Measurements from ENCODE around the gene C22orf31.

- TF ChIP-seq CTCF (conservative IDR thresholded peaks at IDR 0.05; ENCODE audit: low read depth in 2 of 2) (no peak), EZH2phosphoT487 (IDR thresholded peaks at IDR 0.05; ENCODE audit: unreplicated experiment) (no peak), POLR2AphosphoS5 (IDR thresholded peaks at IDR 0.05; ENCODE audit: low read depth) (0 out of 2 replicates have a peak, but pooled peaks have one; percentile 21), ZNF331 (CRISPR knock-in tag; IDR thresholded peaks at IDR 0.05; ENCODE audit: low read depth) (no peak), EZH2 (IDR thresholded peaks at IDR 0.05; ENCODE audit: low read depth, unreplicated experiment) (no peak), STAT1 (IDR thresholded peaks at IDR 0.05; ENCODE audit: unreplicated experiment) (no peak)
- TF ChIP-seq, protein P1, sequence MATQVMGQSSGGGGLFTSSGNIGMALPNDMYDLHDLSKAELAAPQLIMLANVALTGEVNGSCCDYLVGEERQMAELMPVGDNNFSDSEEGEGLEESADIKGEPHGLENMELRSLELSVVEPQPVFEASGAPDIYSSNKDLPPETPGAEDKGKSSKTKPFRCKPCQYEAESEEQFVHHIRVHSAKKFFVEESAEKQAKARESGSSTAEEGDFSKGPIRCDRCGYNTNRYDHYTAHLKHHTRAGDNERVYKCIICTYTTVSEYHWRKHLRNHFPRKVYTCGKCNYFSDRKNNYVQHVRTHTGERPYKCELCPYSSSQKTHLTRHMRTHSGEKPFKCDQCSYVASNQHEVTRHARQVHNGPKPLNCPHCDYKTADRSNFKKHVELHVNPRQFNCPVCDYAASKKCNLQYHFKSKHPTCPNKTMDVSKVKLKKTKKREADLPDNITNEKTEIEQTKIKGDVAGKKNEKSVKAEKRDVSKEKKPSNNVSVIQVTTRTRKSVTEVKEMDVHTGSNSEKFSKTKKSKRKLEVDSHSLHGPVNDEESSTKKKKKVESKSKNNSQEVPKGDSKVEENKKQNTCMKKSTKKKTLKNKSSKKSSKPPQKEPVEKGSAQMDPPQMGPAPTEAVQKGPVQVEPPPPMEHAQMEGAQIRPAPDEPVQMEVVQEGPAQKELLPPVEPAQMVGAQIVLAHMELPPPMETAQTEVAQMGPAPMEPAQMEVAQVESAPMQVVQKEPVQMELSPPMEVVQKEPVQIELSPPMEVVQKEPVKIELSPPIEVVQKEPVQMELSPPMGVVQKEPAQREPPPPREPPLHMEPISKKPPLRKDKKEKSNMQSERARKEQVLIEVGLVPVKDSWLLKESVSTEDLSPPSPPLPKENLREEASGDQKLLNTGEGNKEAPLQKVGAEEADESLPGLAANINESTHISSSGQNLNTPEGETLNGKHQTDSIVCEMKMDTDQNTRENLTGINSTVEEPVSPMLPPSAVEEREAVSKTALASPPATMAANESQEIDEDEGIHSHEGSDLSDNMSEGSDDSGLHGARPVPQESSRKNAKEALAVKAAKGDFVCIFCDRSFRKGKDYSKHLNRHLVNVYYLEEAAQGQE (IDR thresholded peaks at IDR 0.05; ENCODE audit: unreplicated experiment) = no peak
Measured at GRCh38 chr22:29054251-29054767, 7.3 kb downstream of the C22orf31 start.
